IPS DF 6.9 (cell line): Measurements from ENCODE around the gene GLP2R.

Experiments
- DNase-seq: peaks from one replicate; pipeline ENCODE4 v3.0.0-alpha.2; 2013; ENCODE audit warnings: low read depth, low spot score
- H3K27ac ChIP-seq: one replicate; pipeline ENCODE4 v1.5.1; 2013; ENCODE audit warnings: low read length, control low read depth
- H3K27me3 ChIP-seq: 2 replicates; pipeline ENCODE4 v1.6.1; 2013; ENCODE audit warnings: mild to moderate bottlenecking, low read length; ENCODE audit not compliant: control insufficient read depth, insufficient read depth
- H3K36me3 ChIP-seq: 2 replicates; pipeline ENCODE4 v1.6.1; 2013; ENCODE audit warnings: low read length; ENCODE audit not compliant: control insufficient read depth, insufficient read depth
- H3K4me1 ChIP-seq: 2 replicates; pipeline ENCODE4 v1.6.1; 2013; ENCODE audit warnings: low read length; ENCODE audit not compliant: control insufficient read depth, insufficient read depth
- H3K4me3 ChIP-seq: 2 replicates; pipeline ENCODE4 v1.5.1; 2013; ENCODE audit warnings: mild to moderate bottlenecking, low read length
- H3K9me3 ChIP-seq: 2 replicates; pipeline ENCODE4 v1.6.1; 2013; ENCODE audit warnings: low read length, inconsistent platforms; ENCODE audit not compliant: control insufficient read depth, insufficient read depth
- WGBS: extraction: QIAGEN DNeasy Blood & Tissue Kit; methylation state at CpG from one replicate; pipeline ENCODE4 v1.1.7; 2013; ENCODE audit warnings: mixed read lengths, missing lambda C conversion rate; ENCODE audit not compliant: insufficient read length, insufficient coverage; 5-methylcytosine and 5-hydroxymethylcytosine counted together

GLP2R gene

GRCh38 chr17:9905902-9906301 is 80.2 kb downstream of the GLP2R start:
- peak; percentile 29 for DNase-seq
- no peaks in the 10 kb centered on the region for H3K9me3 ChIP-seq
- WGBS, result no CpG with 5 or more reads among the region's 4 CpGs

GRCh38 chr17:9906616-9907015 is 80.9 kb downstream of the GLP2R start:
- WGBS, result no CpG with 5 or more reads among the region's 14 CpGs
- DNase-seq, result no peak

More at GRCh38 chr17:9905902-9906301, 80.2 kb downstream of the GLP2R start:
- Histone ChIP-seq H3K27me3 (no peaks in the 10 kb centered on the region), H3K4me3 (no peak overlapping the region), H3K27ac (no peak overlapping the region), H3K4me1 (no peaks in the 10 kb centered on the region), H3K36me3 (no peaks in the 10 kb centered on the region)

GRCh38 chr17:9907131-9907530 is 81.4 kb downstream of the GLP2R start:
- H3K27me3 ChIP-seq, result no peaks in the 10 kb centered on the region
- no peaks in the 10 kb centered on the region for H3K36me3 ChIP-seq
- H3K4me3 ChIP-seq, result no peak overlapping the region
- WGBS, result no CpG with 5 or more reads among the region's 7 CpGs
- H3K27ac ChIP-seq, result no peak overlapping the region
- no peak for DNase-seq
- no peaks in the 10 kb centered on the region for H3K4me1 ChIP-seq
- no peaks in the 10 kb centered on the region for H3K9me3 ChIP-seq

More at GRCh38 chr17:9906616-9907015, 80.9 kb downstream of the GLP2R start:
- Histone ChIP-seq H3K27me3 (no peaks in the 10 kb centered on the region), H3K4me1 (no peaks in the 10 kb centered on the region), H3K27ac (no peak overlapping the region), H3K9me3 (no peaks in the 10 kb centered on the region), H3K36me3 (no peaks in the 10 kb centered on the region), H3K4me3 (no peak overlapping the region)

- Histone ChIP-seq H3K9me3 (no peaks in the 10 kb centered on the region), H3K27ac (no peak overlapping the region), H3K27me3 (no peaks in the 10 kb centered on the region), H3K36me3 (no peaks in the 10 kb centered on the region), H3K4me3 (no peak overlapping the region), H3K4me1 (no peaks in the 10 kb centered on the region)
- no peak for DNase-seq
- WGBS, result no CpG with 5 or more reads among the region's 12 CpGs
Measured at GRCh38 chr17:9907883-9908648, 82.3 kb downstream of the GLP2R start.

- Histone ChIP-seq H3K4me1 (no peaks in the 10 kb centered on the region), H3K27me3 (no peaks in the 10 kb centered on the region), H3K36me3 (no peaks in the 10 kb centered on the region), H3K4me3 (no peak overlapping the region), H3K9me3 (no peaks in the 10 kb centered on the region), H3K27ac (no peak overlapping the region)
- whole genome bisulfite sequencing, result no CpG with 5 or more reads among the region's 7 CpGs
- no peak for DNase-seq
Measured at GRCh38 chr17:9908649-9909042, 82.9 kb downstream of the GLP2R start.

GRCh38 chr17:9911089-9911488 is 85.4 kb downstream of the GLP2R start:
- DNase-seq, result no peak
- H3K4me3 ChIP-seq, result no peak overlapping the region
- H3K27me3 ChIP-seq, result no peaks in the 10 kb centered on the region
- no peak overlapping the region for H3K27ac ChIP-seq
- no peaks in the 10 kb centered on the region for H3K9me3 ChIP-seq
- H3K36me3 ChIP-seq, result no peaks in the 10 kb centered on the region
- H3K4me1 ChIP-seq, result no peaks in the 10 kb centered on the region
- WGBS, result no CpG with 5 or more reads among the region's 12 CpGs

- no peaks in the 10 kb centered on the region for H3K27me3 ChIP-seq
- H3K36me3 ChIP-seq, result no peaks in the 10 kb centered on the region; the same call in 1 of the 2 replicates
- no peak for DNase-seq
- H3K9me3 ChIP-seq, result no peaks in the 10 kb centered on the region
- WGBS, result no CpG with 5 or more reads among the region's 18 CpGs
- H3K4me3 ChIP-seq, result no peak overlapping the region
- no peaks in the 10 kb centered on the region for H3K4me1 ChIP-seq
- no peak overlapping the region for H3K27ac ChIP-seq
Measured at GRCh38 chr17:9912121-9913099, 86.7 kb downstream of the GLP2R start.

GRCh38 chr17:9913476-9913875 is 87.8 kb downstream of the GLP2R start:
- WGBS, result no CpG with 5 or more reads among the region's 5 CpGs
- Histone ChIP-seq H3K27ac (no peak overlapping the region), H3K4me3 (no peak overlapping the region), H3K36me3 (no peaks in the 10 kb centered on the region; the same call in 1 of the 2 replicates), H3K27me3 (no peaks in the 10 kb centered on the region), H3K4me1 (no peaks in the 10 kb centered on the region), H3K9me3 (no peaks in the 10 kb centered on the region)
- no peak for DNase-seq

GRCh38 chr17:9916108-9916507 is 90.4 kb downstream of the GLP2R start:
- Histone ChIP-seq H3K27me3 (no peaks in the 10 kb centered on the region), H3K4me3 (no peak overlapping the region), H3K4me1 (no peaks in the 10 kb centered on the region), H3K36me3 (no peaks in the 10 kb centered on the region; the same call in 1 of the 2 replicates), H3K9me3 (no peaks in the 10 kb centered on the region), H3K27ac (no peak overlapping the region)
- no CpG with 5 or more reads among the region's 8 CpGs for WGBS
- no peak for DNase-seq

- H3K4me3 ChIP-seq, result no peak overlapping the region
- H3K27ac ChIP-seq, result no peak overlapping the region
- no peak for DNase-seq
- no peaks in the 10 kb centered on the region for H3K27me3 ChIP-seq
- no CpG with 5 or more reads among the region's 13 CpGs for WGBS
- H3K9me3 ChIP-seq, result no peaks in the 10 kb centered on the region
- no peaks in the 10 kb centered on the region; the same call in 1 of the 2 replicates for H3K36me3 ChIP-seq
- H3K4me1 ChIP-seq, result no peaks in the 10 kb centered on the region
Measured at GRCh38 chr17:9917131-9917530, 91.4 kb downstream of the GLP2R start.
